ENCODE results near the gene MAP3K7. TPM values are rescaled to one million over a fixed set of nuclear protein-coding genes. Genes with fewer than 3 reads are reported as not detected.

MAP3K7 gene
- total RNA-seq, 1 experiment from 2014 or later = 17.1 TPM

GRCh38 chr6:90466154-90466940, 120.5 kb downstream of the MAP3K7 start:
- no peak overlapping the region for H3K9ac ChIP-seq (ENCODE audit: low read length)
- H3K79me2 ChIP-seq (ENCODE audit: low read length) = no peaks in the 10 kb centered on the region
- H4K20me1 ChIP-seq (ENCODE audit: low read length) = no peaks in the 10 kb centered on the region
- no peak overlapping the region for H2AFZ ChIP-seq (ENCODE audit: low read length)
- TF ChIP-seq EZH2 (IDR thresholded peaks at IDR 0.05; ENCODE audit: low read length, unreplicated experiment) (no peak), CTCF (conservative IDR thresholded peaks at IDR 0.05; ENCODE audit: low read depth, low read length) (no peak), EZH2phosphoT487 (IDR thresholded peaks at IDR 0.05; ENCODE audit: borderline replicate concordance, low read length) (no peak)
- no peak overlapping the region for H3K27ac ChIP-seq (ENCODE audit: low read length)
- H3K27me3 ChIP-seq (ENCODE audit: low read length) = no peaks in the 10 kb centered on the region
- ATAC-seq (no peak), DNase-seq (no peak)
- no peak overlapping the region for H3K4me2 ChIP-seq (ENCODE audit: low read length)
- no peaks in the 10 kb centered on the region; the same call in 1 of the 2 replicates for H3K4me1 ChIP-seq (ENCODE audit: insufficient read depth, low read length)
- H3K36me3 ChIP-seq (ENCODE audit: low read depth, low read length) = no peaks in the 10 kb centered on the region
- POLR2A ChIA-PET (ENCODE audit: unreplicated experiment) = no interaction called here
- H3K4me3 ChIP-seq (ENCODE audit: low read length) = no peak overlapping the region
- no peaks in the 10 kb centered on the region for H3K9me2 ChIP-seq (replicated peaks; ENCODE audit: low read length)
- no TSS peak for BruUV-seq (replicated peaks)
- intact Hi-C loops (cut with micrococcal nuclease) = no loop called here
- CTCF ChIA-PET = no interaction called here
- H3F3A ChIP-seq (ENCODE audit: low read length, unreplicated experiment) = no peaks in the 10 kb centered on the region
- no peaks in the 10 kb centered on the region for H3K9me3 ChIP-seq (ENCODE audit: low read length)

- Histone ChIP-seq H3K9me3 (ENCODE audit: low read length) (no peaks in the 10 kb centered on the region), H3K27me3 (ENCODE audit: low read length) (no peaks in the 10 kb centered on the region), H4K20me1 (ENCODE audit: low read length) (no peaks in the 10 kb centered on the region), H3K9me2 (replicated peaks; ENCODE audit: low read length) (no peaks in the 10 kb centered on the region), H3K9ac (ENCODE audit: low read length) (no peak overlapping the region), H3F3A (ENCODE audit: low read length, unreplicated experiment) (no peaks in the 10 kb centered on the region), H3K79me2 (ENCODE audit: low read length) (no peaks in the 10 kb centered on the region), H2AFZ (ENCODE audit: low read length) (no peak overlapping the region), H3K4me3 (ENCODE audit: low read length) (no peak overlapping the region), H3K4me1 (ENCODE audit: insufficient read depth, low read length) (no peaks in the 10 kb centered on the region; the same call in 1 of the 2 replicates), H3K4me2 (ENCODE audit: low read length) (no peak overlapping the region), H3K36me3 (ENCODE audit: low read depth, low read length) (no peaks in the 10 kb centered on the region), H3K27ac (ENCODE audit: low read length) (no peak overlapping the region)
- CTCF ChIA-PET = no interaction called here
- POLR2A ChIA-PET (ENCODE audit: unreplicated experiment) = no interaction called here
- intact Hi-C loops (cut with micrococcal nuclease) = no loop called here
- TF ChIP-seq EZH2 (IDR thresholded peaks at IDR 0.05; ENCODE audit: low read length, unreplicated experiment) (no peak), CTCF (conservative IDR thresholded peaks at IDR 0.05; ENCODE audit: low read depth, low read length) (no peak), EZH2phosphoT487 (IDR thresholded peaks at IDR 0.05; ENCODE audit: borderline replicate concordance, low read length) (no peak)
- no TSS peak for BruUV-seq (replicated peaks)
- ATAC-seq = no peak
- no peak for DNase-seq
Observed at GRCh38 chr6:90465686-90466085, 121.2 kb downstream of the MAP3K7 start.

- Histone ChIP-seq H3K9ac (ENCODE audit: low read length) (no peak overlapping the region), H3K36me3 (ENCODE audit: low read depth, low read length) (no peaks in the 10 kb centered on the region), H3F3A (ENCODE audit: low read length, unreplicated experiment) (no peaks in the 10 kb centered on the region), H4K20me1 (ENCODE audit: low read length) (no peaks in the 10 kb centered on the region), H3K9me3 (ENCODE audit: low read length) (no peaks in the 10 kb centered on the region), H3K79me2 (ENCODE audit: low read length) (no peaks in the 10 kb centered on the region), H3K27ac (ENCODE audit: low read length) (no peak overlapping the region), H3K4me3 (ENCODE audit: low read length) (no peak overlapping the region), H3K9me2 (replicated peaks; ENCODE audit: low read length) (no peaks in the 10 kb centered on the region), H3K4me1 (ENCODE audit: insufficient read depth, low read length) (peaks cover 6% of the 10 kb centered on the region), H2AFZ (ENCODE audit: low read length) (no peak overlapping the region), H3K4me2 (ENCODE audit: low read length) (no peak overlapping the region), H3K27me3 (ENCODE audit: low read length) (no peaks in the 10 kb centered on the region)
- ChIA-PET POLR2A (ENCODE audit: unreplicated experiment) (no interaction called here), CTCF (no interaction called here)
- ATAC-seq = no peak
- intact Hi-C loops (cut with micrococcal nuclease) = no loop called here
- BruUV-seq (replicated peaks) = no TSS peak
- TF ChIP-seq CTCF (conservative IDR thresholded peaks at IDR 0.05; ENCODE audit: low read depth, low read length) (no peak), EZH2 (IDR thresholded peaks at IDR 0.05; ENCODE audit: low read length, unreplicated experiment) (no peak), EZH2phosphoT487 (IDR thresholded peaks at IDR 0.05; ENCODE audit: borderline replicate concordance, low read length) (no peak)
- DNase-seq = no peak
Observed at GRCh38 chr6:90464507-90464906, 122.4 kb downstream of the MAP3K7 start.
